Stimulated activated CD8-positive, alpha-beta memory T cell treated with anti-CD3 and anti-CD28 coated beads, Interleukin-12 subunit alpha, Interleukin-12 subunit beta, amount 100 ng/mL, for 4 hours (primary cell): ENCODE measurements around the gene SLC25A53.

ENCODE experiments used
- DNase-seq: peaks from one replicate; pipeline ENCODE4 v3.0.0-alpha.2; 2020; ENCODE audit warnings: low read depth

The SLC25A53 gene

GRCh38 chrX:104156630-104157529, at the start of gene SLC25A53:
SLC25A53 (minus strand) TSS chrX:104157009; CDS start chrX:104105257, 51,752 bp downstream.
- DNase-seq = peak; percentile 51

- DNase-seq = no peak
These were observed 48.7 kb upstream of the SLC25A53 start for GRCh38 chrX:104205548-104205947.

- DNase-seq = no peak
These were observed 38.8 kb upstream of the SLC25A53 start for GRCh38 chrX:104195489-104196084.

- DNase-seq = no peak
These were observed 38.2 kb upstream of the SLC25A53 start for GRCh38 chrX:104195013-104195412.

- DNase-seq = no peak
These were observed 36.7 kb upstream of the SLC25A53 start for GRCh38 chrX:104193485-104193884.

- DNase-seq = no peak
These were observed 33.0 kb upstream of the SLC25A53 start for GRCh38 chrX:104189837-104190236.

- DNase-seq = no peak
These were observed 31.1 kb upstream of the SLC25A53 start for GRCh38 chrX:104187931-104188330.

GRCh38 chrX:104183685-104184084, 26.9 kb upstream of the SLC25A53 start:
- DNase-seq = no peak

GRCh38 chrX:104173841-104174240, 17.0 kb upstream of the SLC25A53 start:
- no peak for DNase-seq

- DNase-seq = no peak
These were observed 16.0 kb upstream of the SLC25A53 start for GRCh38 chrX:104172788-104173187.

GRCh38 chrX:104172121-104172520, 15.3 kb upstream of the SLC25A53 start:
- no peak for DNase-seq

- DNase-seq = no peak
These were observed 11.3 kb upstream of the SLC25A53 start for GRCh38 chrX:104168127-104168526.

GRCh38 chrX:104166735-104167436, 10.1 kb upstream of the SLC25A53 start:
- no peak for DNase-seq

GRCh38 chrX:104165894-104166734, 9.3 kb upstream of the SLC25A53 start, which contains the start of gene FAM199X:
FAM199X (plus strand) TSS chrX:104166453; CDS start chrX:104166786, 333 bp downstream.
- DNase-seq = peak; percentile 67

- DNase-seq = no peak
These were observed 5.8 kb downstream of the SLC25A53 start for GRCh38 chrX:104151037-104151436.

- no peak for DNase-seq
These were observed 15.6 kb downstream of the SLC25A53 start for GRCh38 chrX:104141087-104141760.

- DNase-seq = no peak
These were observed 19.3 kb downstream of the SLC25A53 start for GRCh38 chrX:104137496-104137895.

GRCh38 chrX:104136241-104137019, 20.4 kb downstream of the SLC25A53 start:
- peak; percentile 7 for DNase-seq

- no peak for DNase-seq
These were observed 21.1 kb downstream of the SLC25A53 start for GRCh38 chrX:104135677-104136076.

- DNase-seq = no peak
These were observed 22.1 kb downstream of the SLC25A53 start for GRCh38 chrX:104134583-104135261.
